OCI-LY1 (cell line): Measurements from ENCODE around the gene CACNB2.
"Not testable (repeated sequence)": the region's sequence is repeated elsewhere in the genome, so short reads cannot be mapped to it uniquely, and the experiment has no call there.

Experiments used
- CTCF ChIP-seq: fragments of 200-600 bp; sonication (generic), shearing (Covaris generic); IDR thresholded peaks from 2 replicates; pipeline ENCODE4 v1.5.1; 2017; ENCODE audit warnings: mild to moderate bottlenecking, antibody characterized with exemption, low read length, moderate library complexity, mixed read lengths
- EZH2 ChIP-seq: fragments of 200-600 bp; sonication (generic), shearing (Covaris generic); IDR thresholded peaks from 2 replicates; pipeline ENCODE4 v1.8.0; 2017; ENCODE audit warnings: borderline replicate concordance, mixed run types, mild to moderate bottlenecking, antibody characterized with exemption, low read length, moderate library complexity, mixed read lengths

DNA sequence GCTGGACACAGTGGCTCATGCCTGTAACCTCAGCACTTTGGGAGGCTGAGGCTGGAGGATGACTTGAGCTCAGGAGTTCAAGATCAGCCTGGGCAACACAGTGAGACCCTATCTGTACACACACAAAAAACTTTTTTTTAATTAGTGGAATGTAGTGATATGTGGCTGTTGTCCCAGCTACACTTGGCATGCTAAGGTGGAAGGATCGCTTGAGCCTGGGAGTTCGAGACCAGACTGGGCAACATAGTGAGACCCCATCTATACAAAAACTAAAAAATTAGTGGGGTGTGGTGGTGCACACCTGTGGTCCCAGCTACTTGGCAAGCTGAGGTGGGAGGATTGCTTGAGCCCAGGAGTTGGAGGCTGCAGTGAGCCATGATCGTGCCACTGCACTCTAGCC is 68.0 kb downstream of the CACNB2 start:
- not testable (repeated sequence) for TF ChIP-seq CTCF, EZH2
